Left renal pelvis (tissue), 4 donors: ENCODE results near the gene EFHB. TPM values are rescaled to one million over a fixed set of nuclear protein-coding genes. Genes with fewer than 3 reads are reported as not detected.
"Not testable (repeated sequence)": the region's sequence is repeated elsewhere in the genome, so short reads cannot be mapped to it uniquely, and the experiment has no call there.

ENCODE experiments used
- DNase-seq, 4 donors: peaks; one replicate each; pipeline ENCODE4 v3.0.0-alpha.2; 2013; ENCODE audit warnings: low read depth in 4 of 4, low spot score in 3 of 4
- polyA plus RNA-seq, 4 donors: library from polyadenylated mRNA; unstranded; fragments of 120-200 nt; gene quantifications; one replicate each; pipeline ENCODE4 v1.2.1, GENCODE V29; 2013; ENCODE audit not compliant: insufficient read length in 4 of 4

Gene EFHB
- polyA plus RNA-seq, 4 donors, result 0.42 to 7.1 (median 3.2) TPM

DNA sequence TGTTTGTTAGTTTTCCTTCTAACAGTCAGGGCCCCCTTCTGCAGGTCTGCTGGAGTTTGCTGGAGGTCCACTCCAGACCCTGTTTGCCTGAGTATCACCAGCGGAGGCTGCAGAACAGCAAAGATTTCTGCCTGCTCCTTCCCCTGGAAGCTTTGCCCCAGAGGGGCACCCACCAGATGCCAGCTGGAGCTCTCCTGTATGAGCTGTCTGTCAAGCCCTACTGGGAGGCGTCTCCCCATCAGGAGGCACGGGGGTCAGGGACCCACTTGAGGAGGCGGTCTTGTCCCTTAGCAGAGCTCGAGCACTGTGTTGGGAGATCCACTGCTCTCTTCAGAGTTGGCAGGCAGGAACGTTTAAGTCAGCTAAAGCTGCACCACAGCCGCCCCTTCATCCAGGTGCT lies 87.4 kb downstream of the EFHB start:
- not testable (repeated sequence) for DNase-seq

Other genes with a start within 250 kb of the EFHB start
- 10 to 100 TPM; 70.2 to 88.4 (median 74.2) TPM for gene RAB5A, start 12.9 kb upstream of the EFHB start, polyA plus RNA-seq
- gene PP2D1, start 78.0 kb upstream of the EFHB start, polyA plus RNA-seq, result under 1 TPM; 0.32 to 0.72 (median 0.44) TPM
- 10 to 100 TPM; 19.0 to 30.8 (median 24.8) TPM for gene KAT2B, start 106.2 kb upstream of the EFHB start, polyA plus RNA-seq